Fibroblast of skin of back (primary cell): Measurements from ENCODE around the gene PPP1R36. TPM values are rescaled to one million over a fixed set of nuclear protein-coding genes. Genes with fewer than 3 reads are reported as not detected.
A peak's percentile ranks its signal among the peaks of the same experiment; 100 is the strongest.
"Not testable (repeated sequence)": the region's sequence is repeated elsewhere in the genome, so short reads cannot be mapped to it uniquely, and the experiment has no call there.

Experiments
- DNase-seq: peaks from one replicate; pipeline ENCODE4 v3.0.0-alpha.2; 2013
- polyA plus RNA-seq, 2 experiments: library from polyadenylated mRNA; unstranded; fragments of 120-200 nt; gene quantifications; one replicate each; pipeline ENCODE4 v1.2.1, GENCODE V29; 2013; ENCODE audit not compliant: insufficient read length in 2 of 2

Gene PPP1R36, protein sequence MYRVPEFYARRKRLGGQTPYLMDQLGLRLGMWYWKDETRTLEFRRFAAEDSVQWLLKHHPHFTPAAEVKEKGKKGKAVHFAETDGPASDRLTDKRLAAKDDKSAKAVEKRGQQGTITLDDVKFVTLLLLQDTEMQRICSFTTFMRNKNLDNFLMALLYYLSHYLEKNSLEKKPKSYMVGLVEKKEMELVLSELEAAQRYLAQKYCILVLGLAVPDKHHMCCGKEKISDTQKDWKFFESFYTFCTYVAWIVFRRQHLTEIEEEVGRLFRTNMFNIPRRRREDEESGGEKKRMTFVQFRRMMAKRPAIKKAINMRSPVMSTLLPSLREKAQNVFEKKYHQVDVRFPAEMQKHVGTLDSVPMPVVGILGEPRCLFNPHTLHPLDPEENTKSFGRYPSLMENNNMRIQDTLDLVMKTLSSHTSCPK
- polyA plus RNA-seq (2013, experiment 1 of 2; ENCODE audit: insufficient read length) = 0.31 TPM
- polyA plus RNA-seq (2013, experiment 2 of 2; ENCODE audit: insufficient read length) = 0.41 TPM

- DNase-seq = peak; percentile 42
Measured at GRCh38 chr14:64549791-64550620, at the start of gene PPP1R36. PPP1R36 (plus strand) TSS chr14:64549961; CDS start chr14:64549998, 37 bp downstream.

GRCh38 chr14:64500088-64500487 lies 49.7 kb upstream of the PPP1R36 start:
- DNase-seq = no peak

- no peak for DNase-seq
Measured at GRCh38 chr14:64501411-64502171, 48.2 kb upstream of the PPP1R36 start.

DNA sequence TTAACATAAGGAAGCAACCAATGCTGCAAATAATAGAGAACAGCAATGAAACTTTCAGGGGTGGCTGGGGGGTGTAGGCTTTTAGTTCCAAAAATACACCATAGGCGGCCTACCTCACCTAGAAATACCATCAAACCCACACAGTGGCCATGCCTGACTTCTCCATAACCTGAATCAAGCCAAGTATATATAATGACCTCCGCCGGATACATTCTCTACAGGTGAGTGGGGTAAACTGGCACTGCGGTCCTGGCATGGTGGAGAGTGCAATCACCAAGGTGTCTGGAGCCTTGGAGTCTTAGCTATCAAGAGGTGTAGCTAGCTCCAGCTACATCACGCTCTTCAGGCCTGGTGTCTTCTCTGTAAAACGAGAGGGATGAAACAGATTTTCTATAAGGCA lies 47.3 kb upstream of the PPP1R36 start:
- no peak for DNase-seq

- no peak for DNase-seq
Measured at GRCh38 chr14:64502887-64503433, 46.8 kb upstream of the PPP1R36 start.

DNA sequence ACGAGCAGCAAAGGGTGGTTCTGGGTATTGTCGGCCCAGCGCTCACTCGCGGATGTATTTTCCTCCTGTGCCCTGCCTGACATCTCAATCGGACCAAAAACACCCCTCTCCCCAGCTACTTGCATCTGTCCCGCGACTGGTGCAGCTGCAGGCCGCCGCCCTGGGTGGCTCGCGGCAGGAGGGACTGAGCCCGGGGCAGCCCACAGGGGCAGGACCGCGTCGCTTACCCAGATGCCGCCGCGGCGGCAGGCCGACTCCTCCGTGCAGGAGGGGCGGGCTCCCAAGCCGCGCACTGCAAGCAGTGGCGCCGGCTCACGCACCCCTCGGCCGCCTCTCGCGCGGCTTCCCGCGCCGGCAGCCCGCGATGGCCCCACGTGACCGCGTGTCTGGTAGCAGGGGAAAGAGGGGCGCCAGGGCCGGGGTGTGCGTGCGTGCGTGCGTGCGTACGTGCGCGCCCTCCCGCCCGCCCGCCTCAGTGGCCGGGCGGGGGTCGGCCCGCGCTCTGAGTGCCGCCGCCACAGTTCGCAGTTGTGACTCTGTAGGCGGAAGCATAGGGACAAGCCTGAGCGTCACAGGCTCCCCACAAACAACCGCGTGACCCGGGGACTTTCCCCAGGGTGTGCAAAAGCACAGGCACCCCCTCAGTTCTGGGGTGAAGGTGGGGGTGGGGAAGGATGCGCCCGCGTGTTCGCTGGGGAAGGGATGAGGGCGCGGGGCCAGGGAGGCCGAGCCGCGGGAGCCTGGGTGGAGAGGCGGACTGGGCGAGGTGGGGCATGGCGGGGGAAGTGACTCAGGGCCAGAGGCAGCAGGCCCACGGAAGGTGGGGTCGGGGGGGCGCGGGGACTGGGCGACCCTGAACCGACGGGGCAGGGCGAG lies 46.1 kb upstream of the PPP1R36 start, which contains the start of gene ZBTB25:
ZBTB25 (minus strand) TSS at position 405 of the 876 bp plus-strand sequence. CDS start 13,305 bp downstream, outside the sequence.
- DNase-seq = peak; percentile 96

- peak; percentile 90 for DNase-seq
Measured at GRCh38 chr14:64504310-64504896, 45.4 kb upstream of the PPP1R36 start, which contains the start of gene ZBTB1. ZBTB1 (plus strand) TSS chr14:64504770; CDS start chr14:64521505, 16,735 bp downstream.

DNA sequence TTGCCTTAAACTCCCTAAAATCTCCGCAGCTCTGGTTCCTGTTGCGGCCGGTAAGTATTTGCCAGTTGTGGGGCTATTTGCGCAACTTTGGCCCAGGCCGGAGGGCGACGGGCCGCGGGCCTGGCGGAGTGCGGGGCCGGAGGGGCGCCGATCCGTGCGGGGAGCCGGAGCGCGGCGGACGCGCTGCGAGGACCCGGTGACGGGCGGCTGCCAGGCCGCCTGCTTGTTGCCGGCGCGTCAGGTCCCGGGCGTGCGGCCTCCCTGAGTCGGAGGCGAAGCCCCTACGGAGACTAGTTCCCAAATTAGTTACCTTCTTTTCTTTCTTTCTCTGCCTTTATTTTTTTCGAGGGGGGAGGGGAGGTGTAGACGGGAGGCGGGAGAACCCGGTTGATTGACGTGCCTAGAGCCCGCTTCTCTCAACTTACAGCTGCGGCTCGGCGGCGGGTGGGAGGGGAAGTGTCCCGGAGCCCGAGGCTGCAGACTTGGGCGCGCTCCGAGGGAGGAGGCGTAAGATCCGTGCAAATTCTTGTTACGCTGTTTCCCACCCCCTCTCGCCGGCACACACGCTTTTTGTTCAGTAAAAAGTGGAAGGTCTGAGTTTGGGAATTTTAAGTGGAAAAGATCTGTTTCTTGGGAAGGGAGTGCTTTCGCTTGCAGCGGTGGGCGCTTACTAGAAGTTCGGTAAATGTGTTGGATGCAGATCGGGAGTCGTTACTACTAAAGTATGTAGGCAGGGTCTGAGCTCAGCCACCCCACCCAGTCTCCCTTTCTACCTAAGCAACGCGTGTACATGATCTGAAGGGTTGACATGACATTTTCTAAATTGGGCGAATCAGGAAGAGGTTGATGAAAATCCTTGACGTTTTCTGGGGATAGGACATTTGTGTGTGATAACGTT lies 44.6 kb upstream of the PPP1R36 start:
- DNase-seq = peak; percentile 89

DNA sequence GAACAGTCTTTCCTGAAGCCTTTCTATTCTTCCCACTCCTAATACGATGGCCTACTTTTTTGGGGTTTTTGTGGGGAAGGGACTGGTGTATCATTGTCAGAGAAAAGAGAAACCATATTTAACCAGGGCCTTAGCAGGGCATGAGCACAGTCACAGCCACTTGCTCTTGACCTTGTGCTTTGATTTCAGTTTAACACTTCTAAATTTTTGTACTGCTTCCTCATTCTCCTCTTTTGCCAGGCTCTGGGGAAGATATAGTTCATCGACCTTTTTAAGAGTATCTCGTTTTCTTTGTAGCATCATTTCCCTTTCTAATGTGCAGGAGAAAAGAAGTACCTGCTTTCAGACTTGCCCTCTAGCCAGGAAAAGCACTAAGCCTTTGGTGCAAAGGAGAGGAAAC lies 43.0 kb upstream of the PPP1R36 start:
- no peak for DNase-seq

GRCh38 chr14:64507376-64508156 lies 42.2 kb upstream of the PPP1R36 start:
- no peak for DNase-seq

- DNase-seq = no peak
Measured at GRCh38 chr14:64508215-64508776, 41.5 kb upstream of the PPP1R36 start.

- DNase-seq = no peak
Measured at GRCh38 chr14:64509036-64509435, 40.7 kb upstream of the PPP1R36 start.

GRCh38 chr14:64510825-64511671 lies 38.7 kb upstream of the PPP1R36 start:
- DNase-seq = peak; percentile 71

DNA sequence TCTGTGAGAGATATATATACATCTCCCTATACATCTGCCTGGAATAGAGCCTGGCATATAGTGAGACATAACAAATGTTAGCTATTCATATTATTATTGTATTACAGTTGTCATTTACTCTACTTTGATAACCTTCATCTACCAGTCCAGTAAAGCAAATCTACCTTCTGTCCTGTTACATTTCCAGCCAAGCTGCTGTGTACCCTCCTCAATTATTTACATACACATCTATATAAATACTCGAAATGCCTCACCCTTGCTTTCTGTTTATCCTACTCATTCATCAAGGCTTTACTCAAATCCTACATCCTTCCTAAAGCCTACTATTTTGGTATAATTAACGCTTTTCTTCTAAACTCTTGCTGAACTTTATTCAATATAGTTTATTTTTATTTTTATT lies 36.5 kb upstream of the PPP1R36 start:
- DNase-seq = no peak

DNA sequence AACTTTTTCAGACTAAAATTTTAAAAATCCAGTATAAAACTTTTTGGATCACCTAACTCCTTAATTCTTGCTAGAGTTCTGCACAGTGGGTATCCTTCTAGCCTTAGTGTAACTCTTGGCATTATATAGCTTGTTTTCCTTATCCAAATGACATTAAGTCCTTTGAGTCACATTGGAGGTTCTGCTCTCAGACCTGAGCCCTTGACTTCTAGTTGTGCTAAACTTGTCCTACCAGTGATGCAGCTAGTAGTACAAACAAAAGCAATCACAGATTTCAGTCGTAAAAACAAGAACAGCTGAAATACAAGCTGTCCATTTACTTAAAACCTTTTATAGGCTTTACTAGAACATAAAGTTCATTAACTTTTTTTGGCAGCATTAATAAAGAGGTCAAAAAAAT lies 34.7 kb upstream of the PPP1R36 start:
- no peak for DNase-seq

GRCh38 chr14:64516969-64517368 lies 32.8 kb upstream of the PPP1R36 start:
- no peak for DNase-seq

DNA sequence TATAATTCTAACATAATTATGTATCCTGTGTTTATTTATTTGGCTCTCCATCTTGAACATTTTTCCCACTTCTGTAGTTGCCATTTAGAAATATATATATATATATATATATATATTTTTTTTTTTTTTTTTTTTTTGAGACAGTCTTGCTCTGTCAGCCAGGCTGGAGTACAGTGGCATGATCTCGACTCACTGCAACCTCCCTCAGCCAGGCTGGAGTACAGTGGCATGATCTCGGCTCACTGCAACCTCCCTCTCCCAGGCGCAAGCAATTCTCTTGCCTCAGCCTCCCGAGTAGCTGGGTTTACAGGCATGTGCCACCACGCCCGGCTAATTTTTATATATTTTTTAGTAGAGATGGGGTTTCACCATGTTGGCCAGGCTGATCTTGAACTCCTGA lies 32.1 kb upstream of the PPP1R36 start:
- DNase-seq = not testable (repeated sequence)
